ENCODE data around the gene TNNC1. TPM values are rescaled to one million over a fixed set of nuclear protein-coding genes. Genes with fewer than 3 reads are reported as not detected.

TNNC1 gene
- total and polyA plus RNA-seq, 2 donors (not counting 3 experiments of a cell fraction or from before 2014, with no cell fraction given) = 0.12 TPM; not detected in 1

- H3K27ac ChIP-seq (ENCODE audit: insufficient read depth, low read depth, low read length) = no peak overlapping the region
- no peaks in the 10 kb centered on the region for H3K27me3 ChIP-seq (ENCODE audit: control insufficient read depth in 2 of 2, insufficient read depth in 2 of 2, low read length in 2 of 2)
- H4K20me1 ChIP-seq (replicated peaks; ENCODE audit: control insufficient read depth, extremely low read depth, insufficient read depth, low read length) = no peaks in the 10 kb centered on the region
- H3K4me3 ChIP-seq (replicated peaks in 1 of 3; ENCODE audit: insufficient read depth in 1 of 3, low read depth in 1 of 3, low read length in 3 of 3) = no peak overlapping the region
- intact Hi-C loops (cut with micrococcal nuclease) (loop anchor here (1.0 to 10.0 kb wide), 3 partner anchors 24 to 213 kb away; partner anchors contain the start of genes GNL3, PBRM1 and STAB1), dilution Hi-C loops (cut with MboI; ENCODE audit: extremely low pct_ligation_motif_present, low sequenced_read_pairs) (no loop called here)
- ChIA-PET POLR2A (no interaction called here), CTCF (interaction anchor here (0.6 to 5.2 kb wide), 14 partner anchors 11 to 189 kb away, joined by 3 to 29 read pairs (median 5); partner anchors contain the start of genes STAB1 and UQCC5)
- no peak for TF ChIP-seq FOS (IDR thresholded peaks at IDR 0.05; ENCODE audit: borderline replicate concordance, insufficient read depth, low read length)
- peak; percentile 31 for TF ChIP-seq POLR2AphosphoS5 (IDR thresholded peaks at IDR 0.05; ENCODE audit: insufficient read depth, low read depth, low read length)
- TF ChIP-seq JUN (IDR thresholded peaks at IDR 0.05; ENCODE audit: borderline replicate concordance, insufficient read depth, insufficient read length, low read depth) = no peak
- peak; percentile 75 to 86 for TF ChIP-seq CTCF (IDR thresholded peaks at IDR 0.05; ENCODE audit: extremely low read depth in 1 of 2, insufficient read depth in 1 of 2, low read depth in 1 of 2, low read length in 2 of 2)
- H3K9me3 ChIP-seq (replicated peaks; ENCODE audit: control insufficient read depth, insufficient read depth, low read length) = no peaks in the 10 kb centered on the region
- H3K4me2 ChIP-seq (ENCODE audit: insufficient read depth, low read length) = no peak overlapping the region
- H3K79me2 ChIP-seq (ENCODE audit: control insufficient read depth, insufficient read depth, low read length) = peaks cover 8% of the 10 kb centered on the region
- no TSS peak for BruUV-seq (replicated peaks)
- H3K36me3 ChIP-seq (ENCODE audit: control insufficient read depth in 2 of 2, extremely low read depth in 1 of 2, insufficient read depth in 2 of 2, low read length in 2 of 2) = peaks cover 22 to 37% of the 10 kb centered on the region in 2 experiments
- no peak overlapping the region for H3K9ac ChIP-seq (replicated peaks; ENCODE audit: extremely low read depth, insufficient read depth, low read length)
- H3K9me1 ChIP-seq (replicated peaks; ENCODE audit: control insufficient read depth, extremely low read depth, insufficient read depth, low read length) = no peaks in the 10 kb centered on the region
- peak; percentile 76 for FAIRE-seq
- no peaks in the 10 kb centered on the region for H3K4me1 ChIP-seq (ENCODE audit: control insufficient read depth, extremely low read depth, insufficient read depth, low read length)
- H2AFZ ChIP-seq (ENCODE audit: low read depth, low read length) = no peak overlapping the region
- DNase-seq (ENCODE audit: low read depth, low spot score) = peak; percentile 74
Measured at GRCh38 chr3:52471371-52472238, 17.8 kb upstream of the TNNC1 start.

Measured in endothelial cell of umbilical vein (primary cell).